Fibroblast of skin of right quadriceps (primary cell): Measurements from ENCODE around the gene NDUFB2.

Experiments
- DNase-seq: peaks from one replicate; pipeline ENCODE4 v3.0.0-alpha.2; 2013

The NDUFB2 gene

DNA sequence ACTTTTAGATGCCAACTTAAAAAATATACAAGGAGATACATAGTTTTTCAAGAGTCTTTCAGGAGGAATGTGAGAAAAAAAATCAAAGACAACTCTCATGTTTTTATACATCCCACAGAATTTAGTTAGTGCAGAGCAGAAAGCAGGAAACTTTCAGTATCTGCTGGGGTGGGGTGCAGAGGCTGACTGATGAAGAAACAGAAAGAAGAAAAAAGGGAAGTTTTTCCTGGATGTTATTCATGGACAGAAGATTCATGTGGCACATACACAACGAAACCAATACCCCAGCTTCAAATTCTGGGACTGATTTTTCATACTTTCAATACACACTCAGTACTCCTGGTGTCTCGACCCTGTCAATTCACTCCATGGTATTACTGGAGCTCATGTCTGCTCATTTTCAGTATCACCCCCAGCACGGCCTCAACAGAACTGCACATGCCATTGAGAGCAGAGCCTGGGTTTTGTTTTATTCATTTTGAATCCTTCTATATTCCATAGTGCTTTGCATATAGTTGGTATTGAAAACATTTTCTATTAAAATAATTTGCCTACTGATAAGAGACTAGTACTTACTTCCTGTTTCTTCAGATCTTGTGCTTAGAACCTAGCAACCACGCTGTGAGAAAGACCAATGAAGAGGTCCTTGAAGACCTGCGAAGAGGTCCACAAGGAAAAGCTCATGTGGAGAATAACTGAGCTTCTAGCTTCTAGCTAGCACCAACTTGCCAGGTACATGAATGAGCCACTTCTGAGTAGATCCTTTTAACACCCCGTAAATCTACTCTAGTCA is 49.0 kb downstream of the NDUFB2 start:
- DNase-seq: no peak

- no peak for DNase-seq
These were observed 50.2 kb downstream of the NDUFB2 start for GRCh38 chr7:140746751-140747150.

DNA sequence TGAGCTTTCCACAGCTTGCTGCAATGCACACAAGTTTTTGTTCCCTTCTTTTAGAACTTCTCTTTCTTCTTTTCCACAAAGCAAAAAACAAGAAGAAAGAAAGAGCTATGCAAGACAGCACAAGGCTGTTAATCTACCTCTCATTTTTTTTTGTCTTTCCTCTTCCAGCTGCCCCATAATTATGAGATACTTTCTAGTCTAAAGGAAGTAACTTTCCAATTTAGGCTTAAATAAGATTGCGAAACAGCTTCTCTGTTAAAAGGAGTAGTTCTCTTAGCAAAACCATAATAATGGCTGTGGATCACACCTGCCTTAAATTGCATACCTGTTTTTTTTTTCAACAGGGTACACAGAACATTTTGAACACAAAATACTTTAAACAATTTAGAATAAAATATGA is 56.0 kb downstream of the NDUFB2 start:
- no peak for DNase-seq

DNA sequence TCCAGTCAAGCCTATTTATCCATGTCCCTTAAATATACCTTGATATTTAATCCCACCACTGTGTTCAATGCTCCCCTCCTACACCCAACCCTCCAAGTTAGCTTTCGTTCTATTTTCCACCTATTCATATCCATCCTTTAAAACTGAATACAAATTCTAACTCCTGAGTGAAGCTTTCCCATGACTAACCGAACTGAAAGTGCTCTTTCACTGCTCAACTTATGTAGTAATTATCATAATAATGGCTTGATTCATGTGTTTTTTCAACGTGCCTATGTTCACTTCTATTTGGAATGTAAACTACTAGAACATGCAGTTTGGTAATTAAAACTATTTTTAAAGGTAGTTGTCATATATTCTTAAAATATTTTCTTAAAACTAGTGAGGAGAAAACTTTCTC is 58.0 kb downstream of the NDUFB2 start:
- DNase-seq: no peak
